KG1 (cell line): ENCODE measurements around the gene TYW1.
"Not testable (repeated sequence)": the region's sequence is repeated elsewhere in the genome, so short reads cannot be mapped to it uniquely, and the experiment has no call there.

Source experiments
- DNase-seq: peaks from one replicate; lab custom pipeline; 2025; lab: John Stamatoyannopoulos, UW

Gene TYW1

DNA sequence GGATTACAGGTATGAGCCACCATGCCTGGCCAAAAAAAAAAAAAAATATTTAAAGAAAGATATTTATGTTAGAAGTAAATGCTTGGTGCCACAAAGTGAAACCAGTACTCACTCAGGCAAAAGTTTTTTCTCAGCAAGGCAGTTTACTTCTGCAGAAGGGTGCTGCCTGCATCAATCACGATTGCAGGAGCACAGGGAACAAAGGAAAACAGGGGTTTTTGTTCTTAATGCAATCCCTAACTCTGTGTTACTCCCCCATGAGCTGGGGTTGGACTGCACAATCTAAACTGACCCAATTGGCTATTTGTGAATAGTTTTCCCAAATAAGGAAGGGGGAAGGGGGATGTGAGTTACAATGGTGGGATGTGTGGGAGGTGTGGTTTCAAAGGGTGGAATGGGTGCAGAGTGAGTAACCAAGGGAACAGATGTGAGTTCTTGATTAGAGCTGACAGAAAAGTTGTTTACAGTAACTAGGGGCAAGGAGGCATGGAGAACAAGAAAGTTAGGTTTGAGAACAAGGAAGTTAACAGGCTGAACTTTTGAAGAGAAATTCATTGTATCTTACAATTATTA is 255.4 kb downstream of the TYW1 start:
- no peak for DNase-seq

GRCh38 chr7:67255076-67255475 is 258.4 kb downstream of the TYW1 start:
- DNase-seq, result not testable (repeated sequence)

DNA sequence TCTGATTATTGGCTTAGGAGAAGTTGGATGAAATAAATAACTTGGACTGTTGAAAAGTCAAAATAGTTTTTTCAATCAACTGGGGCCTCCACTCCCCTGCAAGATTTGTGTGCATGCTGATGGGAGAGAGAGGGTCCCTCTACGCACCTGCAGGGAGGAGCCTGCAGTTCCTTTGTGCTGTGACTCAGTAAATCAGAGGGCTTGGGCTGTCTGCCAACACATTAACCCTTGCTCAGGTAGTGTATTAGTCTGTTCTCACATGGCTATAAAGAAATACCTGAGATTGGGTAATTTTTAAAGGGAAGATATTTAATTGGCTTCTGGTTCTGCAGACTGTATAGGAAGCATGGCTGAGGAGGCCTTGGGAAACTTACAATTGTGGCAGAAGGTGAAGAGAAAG is 261.1 kb downstream of the TYW1 start:
- DNase-seq, result not testable (repeated sequence)

DNA sequence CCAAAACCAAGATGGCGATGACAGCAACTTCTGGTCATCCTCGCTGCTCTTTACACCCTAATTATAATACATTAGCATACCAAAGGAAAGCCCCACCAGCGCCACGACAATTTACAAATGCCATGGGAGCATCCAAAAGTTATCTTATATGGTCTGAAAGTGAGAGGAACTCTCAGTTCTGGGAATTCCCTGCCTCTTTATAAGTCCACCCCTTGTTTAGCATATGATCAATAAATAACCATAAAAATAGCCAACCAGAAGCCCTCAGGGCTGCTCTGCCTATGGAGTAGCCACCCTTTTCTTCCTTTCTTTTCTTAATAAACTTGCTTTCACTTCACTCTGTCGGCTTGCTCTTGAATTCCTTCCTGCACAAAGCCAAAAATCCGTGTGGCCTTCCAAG is 262.7 kb downstream of the TYW1 start:
- not testable (repeated sequence) for DNase-seq

DNA sequence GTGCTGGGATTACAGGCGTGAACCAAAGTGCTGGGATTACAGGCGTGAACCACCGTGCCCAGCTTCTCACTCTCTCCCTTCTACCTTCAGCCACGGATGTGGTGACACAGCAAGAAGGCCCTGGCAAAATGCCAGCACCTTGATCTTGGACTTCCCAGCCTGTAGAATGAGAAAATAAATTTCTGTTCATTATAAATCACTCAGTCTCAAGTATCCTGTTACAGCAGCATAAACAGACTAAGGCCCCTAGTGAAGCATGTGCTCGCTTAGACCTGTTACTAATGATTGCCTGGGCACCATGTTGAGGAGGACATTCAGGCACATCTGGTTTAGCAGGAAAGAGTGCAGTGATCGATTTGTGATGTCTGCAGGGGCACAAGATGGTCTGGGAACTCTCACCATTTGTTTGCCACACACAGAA is 263.5 kb downstream of the TYW1 start:
- not testable (repeated sequence) for DNase-seq

DNA sequence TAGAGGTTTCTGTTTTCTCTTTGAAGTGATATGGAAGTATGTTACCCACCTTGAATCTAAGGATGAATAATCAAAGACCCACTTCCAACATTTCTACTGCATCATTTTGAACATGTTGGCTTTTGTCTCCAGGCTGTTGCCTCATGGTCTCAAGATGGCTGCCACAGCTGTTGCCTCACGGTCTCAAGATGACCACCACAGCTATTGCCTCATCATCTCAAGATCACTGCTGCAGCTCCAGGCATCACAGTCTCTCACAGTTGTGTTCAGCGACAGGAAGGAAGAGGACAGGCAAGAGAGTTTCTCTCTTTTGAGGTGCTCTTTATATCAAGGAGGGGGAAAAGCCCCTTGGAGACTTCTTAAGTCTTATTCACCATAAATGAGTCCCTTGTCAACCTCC is 267.4 kb downstream of the TYW1 start:
- DNase-seq, result not testable (repeated sequence)

DNA sequence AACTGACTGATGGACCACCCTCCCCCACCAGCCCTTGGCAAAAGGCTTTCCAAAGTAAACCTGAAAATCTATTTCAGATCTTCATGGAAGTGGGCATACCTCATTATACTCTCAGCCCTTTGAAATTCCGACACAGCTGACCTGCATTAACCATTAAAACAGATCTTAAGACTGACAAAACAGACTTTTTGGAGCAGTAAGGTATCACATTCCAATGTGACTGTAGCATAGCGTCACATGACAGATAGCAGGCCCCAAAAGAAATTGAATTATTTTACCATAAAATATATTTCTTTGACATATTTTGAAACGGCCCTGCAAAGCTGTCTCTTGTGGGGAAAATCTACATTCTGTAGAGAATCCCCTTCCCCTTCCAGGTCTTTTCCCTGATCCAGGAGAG is 269.4 kb downstream of the TYW1 start:
- DNase-seq, result not testable (repeated sequence)

GRCh38 chr7:67267914-67268313 is 271.3 kb downstream of the TYW1 start:
- no peak for DNase-seq

DNA sequence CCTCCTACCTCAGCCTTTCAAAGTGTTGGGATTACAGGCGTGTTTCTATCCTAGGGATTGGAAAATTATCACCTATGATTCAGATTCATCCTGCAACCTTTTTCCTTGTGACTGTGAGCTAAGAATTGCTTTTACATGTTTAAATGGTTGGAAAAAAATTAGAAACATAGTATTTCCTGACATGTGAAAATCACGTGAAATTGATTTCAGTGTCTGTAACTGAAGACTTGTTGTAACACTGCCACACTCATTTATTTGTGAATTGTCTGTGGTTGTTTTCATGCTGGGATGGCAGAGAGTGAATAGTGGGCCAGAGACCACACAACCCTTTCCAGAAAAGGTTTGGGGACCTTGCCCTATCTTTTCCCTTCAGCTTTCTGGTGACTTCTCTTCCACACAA is 273.3 kb downstream of the TYW1 start:
- DNase-seq, result not testable (repeated sequence)
